ENCODE data around the gene CBLB.

- TF ChIP-seq CTCF (IDR thresholded peaks at IDR 0.05) (no peak), POLR2A (IDR thresholded peaks at IDR 0.05) (no peak)
Observed at GRCh38 chr3:105858017-105858416, 10.8 kb downstream of the CBLB start.
